Stimulated activated CD4-positive, alpha-beta T cell treated with anti-CD3 and anti-CD28 coated beads, Interleukin-2, amount 100 ng/mL, for 24 hours (primary cell): ENCODE results near the gene WHRN.

Experiments used
- DNase-seq, 2 donors: peaks; one replicate each; pipeline ENCODE4 v3.0.0-alpha.2; 2020

WHRN gene

DNA sequence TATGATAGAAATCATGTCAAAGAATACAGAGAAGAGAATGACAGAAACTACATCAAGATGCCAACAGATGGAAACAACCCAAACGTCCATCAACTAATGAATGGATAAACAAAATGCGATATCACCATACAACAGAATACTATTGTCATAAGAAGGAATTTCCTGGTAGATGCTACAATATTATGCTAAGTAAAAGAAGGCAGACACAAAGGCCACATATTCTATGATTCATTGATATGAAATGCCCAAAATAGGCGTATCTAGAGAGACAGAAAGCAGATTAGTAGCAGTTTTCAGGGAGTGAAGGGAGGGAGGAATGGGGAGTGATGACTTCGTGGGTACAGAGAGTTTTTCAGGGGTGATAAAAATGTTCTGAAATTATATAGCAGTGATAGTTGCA is 59.2 kb downstream of the WHRN start:
- no peak for DNase-seq

DNA sequence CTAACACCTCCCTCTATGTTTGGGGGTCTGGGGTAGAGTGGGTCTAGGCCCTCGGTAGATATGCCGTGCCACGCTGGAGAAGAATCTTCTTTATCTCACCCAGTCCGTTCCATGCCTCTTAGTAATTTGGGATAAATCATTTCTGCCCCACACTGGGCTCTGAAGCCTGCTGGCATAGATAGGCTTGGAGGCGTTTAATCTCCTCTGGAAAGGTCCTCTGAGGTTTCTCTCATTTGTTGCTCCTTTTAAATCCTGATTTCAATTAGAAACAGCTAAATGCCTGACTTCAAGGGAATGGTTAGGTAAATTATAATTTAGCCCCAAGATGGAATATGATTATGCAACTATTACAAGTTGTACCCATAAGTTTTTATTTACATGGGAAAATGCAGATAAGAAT is 59.7 kb downstream of the WHRN start:
- DNase-seq = no peak

DNA sequence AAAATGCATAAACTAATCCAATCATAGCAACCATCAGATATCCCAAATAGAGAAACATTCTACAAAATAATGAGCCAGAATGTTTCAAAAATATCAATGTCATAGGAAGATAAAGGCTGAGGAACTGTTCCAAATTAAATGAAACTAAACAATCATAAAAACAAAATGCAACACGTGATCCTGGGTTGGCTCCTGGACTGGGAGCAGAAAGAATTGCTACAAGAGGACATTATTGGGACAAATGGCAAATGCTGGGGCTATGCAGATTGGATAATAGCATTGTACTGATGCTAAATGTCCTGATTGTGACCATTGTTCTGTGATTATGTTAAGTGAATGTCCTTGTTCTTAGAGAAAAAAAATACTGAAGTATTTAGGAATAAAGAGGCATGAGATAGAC is 63.3 kb downstream of the WHRN start:
- DNase-seq = no peak

DNA sequence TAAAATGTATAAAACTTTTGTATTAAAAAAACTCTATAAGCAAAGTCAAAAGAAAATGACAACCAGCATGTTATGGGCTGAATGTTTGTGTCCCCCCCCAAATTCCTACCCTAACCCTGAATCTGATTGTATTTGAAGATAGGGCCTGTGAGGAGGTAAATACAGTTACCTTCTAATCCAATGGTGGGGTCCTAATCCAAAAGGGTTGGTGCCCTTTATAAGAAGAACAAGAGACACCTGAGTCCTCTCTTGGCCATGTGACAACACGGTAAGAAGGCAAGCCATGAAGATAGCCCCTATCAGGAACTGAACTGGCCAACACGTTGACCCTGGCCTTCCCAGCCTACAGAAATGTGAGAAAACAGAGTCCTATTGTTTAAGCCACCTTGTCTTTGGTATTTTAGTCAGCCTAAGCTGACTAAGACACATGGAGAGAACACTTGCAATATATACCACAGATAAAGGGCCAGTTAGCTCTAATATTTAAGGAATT is 67.8 kb downstream of the WHRN start:
- DNase-seq = no peak

DNA sequence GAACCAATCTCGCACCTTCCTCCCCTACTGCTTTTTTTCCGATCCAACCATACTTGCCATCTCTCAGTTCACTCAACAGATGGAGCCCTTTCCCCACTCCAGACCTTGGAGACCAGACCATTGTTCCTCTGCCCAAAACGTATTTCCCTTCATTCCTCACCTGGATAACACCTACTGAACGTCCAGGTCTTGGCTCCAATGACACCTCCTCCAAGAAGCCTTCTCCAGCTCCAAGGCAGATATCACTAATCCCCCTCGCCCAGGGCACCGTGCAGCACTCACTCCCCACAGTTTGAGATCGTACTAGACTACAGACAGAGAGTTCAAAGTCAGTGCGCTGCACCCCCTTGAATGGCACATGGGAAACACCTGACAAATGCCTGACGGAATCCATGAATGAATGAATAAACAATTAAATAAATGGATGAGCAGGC is 70.4 kb downstream of the WHRN start:
- no peak for DNase-seq

DNA sequence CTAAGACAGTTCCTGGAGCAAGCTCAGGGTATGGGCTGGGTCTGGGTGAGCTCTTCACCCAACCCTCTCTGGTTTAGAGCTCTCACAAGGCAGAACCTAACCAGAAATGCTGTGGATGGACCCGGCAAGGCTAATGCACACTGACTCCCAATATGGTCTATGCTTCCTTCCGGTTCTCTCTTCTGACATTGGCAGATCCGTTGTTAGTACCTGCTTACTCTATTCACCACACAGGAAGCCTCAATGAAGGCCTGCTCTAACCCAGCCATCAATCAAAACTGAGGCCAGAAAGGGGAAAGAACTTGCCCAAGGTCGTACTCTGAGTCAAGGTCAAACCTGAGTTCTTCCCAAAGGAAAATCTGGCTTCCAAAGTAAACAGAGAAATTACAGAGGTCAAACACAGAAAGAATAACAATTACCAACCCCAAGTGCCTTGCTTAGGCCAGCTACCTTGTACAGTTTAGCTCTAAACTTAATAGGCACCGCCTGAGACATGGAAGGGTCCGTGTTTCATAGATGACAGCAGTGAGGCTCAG is 71.5 kb downstream of the WHRN start:
- no peak for DNase-seq

DNA sequence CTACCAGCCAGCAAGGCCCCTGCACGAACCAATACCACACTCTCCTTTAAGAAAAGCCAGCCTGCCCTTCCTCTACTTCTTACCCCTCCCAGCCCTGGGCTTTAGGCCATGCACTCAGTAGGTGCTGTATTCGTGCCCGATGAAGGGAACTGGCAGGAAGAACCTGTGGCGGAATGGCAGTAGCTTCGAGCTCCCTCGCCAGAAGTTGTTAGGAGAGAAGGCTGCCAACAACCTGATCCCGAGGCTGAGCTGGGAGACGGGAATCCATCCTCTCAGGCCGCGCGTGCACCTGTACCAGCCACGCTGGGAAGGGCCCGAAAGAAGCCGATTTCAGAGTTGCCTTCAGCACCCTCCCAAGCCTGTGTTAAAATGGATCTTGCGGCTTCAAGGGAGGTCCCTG is 72.2 kb downstream of the WHRN start:
- no peak for DNase-seq

DNA sequence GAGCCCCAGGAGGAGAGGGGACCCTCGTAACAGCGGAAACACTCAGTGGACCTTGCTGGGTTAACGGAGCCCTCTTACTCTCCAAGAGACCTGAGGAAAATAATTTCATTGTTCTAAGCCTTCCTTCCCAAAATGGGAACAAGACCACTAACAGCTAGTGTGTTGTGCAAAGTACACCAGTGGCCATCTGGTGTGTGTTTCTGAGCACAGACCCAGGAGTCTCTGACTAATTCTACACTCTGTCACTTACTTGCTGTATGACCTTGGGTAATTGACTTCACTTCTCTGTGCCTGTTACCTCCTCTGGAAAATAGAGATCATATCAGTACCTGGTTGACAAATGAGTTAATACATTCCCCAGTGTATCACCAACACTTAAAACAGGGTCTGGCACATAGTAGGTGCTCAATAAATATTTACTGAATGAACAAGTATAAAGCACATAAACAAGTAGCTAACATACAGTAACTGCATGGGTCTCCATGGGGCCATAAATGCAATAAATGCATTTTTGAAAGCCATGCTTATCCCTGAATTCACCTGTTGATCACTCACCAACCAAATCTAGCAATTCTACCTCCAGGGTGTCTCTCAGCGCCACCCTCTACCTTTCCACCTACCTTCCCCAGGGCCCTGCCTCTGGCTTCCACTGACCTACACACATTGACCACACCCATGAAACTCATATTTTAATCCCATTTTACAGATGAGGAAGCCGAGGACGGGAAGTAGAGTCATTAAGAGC is 72.8 kb downstream of the WHRN start:
- DNase-seq = no peak

DNA sequence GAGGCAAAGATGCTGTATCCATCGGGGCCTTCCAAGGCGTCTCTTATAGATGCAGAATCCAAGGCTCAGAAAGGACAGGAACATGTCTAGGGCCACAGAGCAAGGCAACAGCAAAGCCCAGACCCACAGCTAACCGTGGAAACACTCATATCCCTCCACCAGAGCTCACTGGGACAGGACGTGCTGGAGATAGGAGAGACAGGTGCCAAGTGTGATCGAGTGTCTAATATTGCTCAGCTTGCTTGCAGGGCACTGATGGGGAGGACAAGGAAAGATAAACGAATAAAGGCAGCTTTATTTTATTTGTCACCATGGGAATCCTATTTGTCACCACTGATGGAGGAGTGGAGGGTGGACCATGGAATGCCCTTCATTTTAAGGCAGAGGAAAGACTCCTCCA is 73.5 kb downstream of the WHRN start:
- no peak for DNase-seq

DNA sequence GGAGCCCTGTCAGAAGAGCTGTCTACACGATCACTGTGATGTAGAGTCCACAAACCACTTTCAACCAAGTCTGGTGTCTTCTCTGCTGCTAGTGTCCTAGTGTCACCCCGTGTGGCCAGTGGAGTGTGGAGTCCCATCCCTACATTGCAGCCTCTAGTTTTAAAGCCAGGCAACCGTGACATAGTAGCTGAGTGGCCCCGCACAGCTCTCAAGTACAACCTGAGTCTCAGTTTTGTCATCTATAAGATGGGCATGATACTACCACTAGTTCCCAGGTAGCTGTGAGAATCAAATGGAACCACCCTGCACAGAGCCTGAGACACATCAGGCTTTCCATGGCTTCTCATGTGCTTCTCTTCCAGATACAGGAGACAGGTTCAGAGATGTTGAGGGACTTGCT is 74.3 kb downstream of the WHRN start:
- DNase-seq = no peak

DNA sequence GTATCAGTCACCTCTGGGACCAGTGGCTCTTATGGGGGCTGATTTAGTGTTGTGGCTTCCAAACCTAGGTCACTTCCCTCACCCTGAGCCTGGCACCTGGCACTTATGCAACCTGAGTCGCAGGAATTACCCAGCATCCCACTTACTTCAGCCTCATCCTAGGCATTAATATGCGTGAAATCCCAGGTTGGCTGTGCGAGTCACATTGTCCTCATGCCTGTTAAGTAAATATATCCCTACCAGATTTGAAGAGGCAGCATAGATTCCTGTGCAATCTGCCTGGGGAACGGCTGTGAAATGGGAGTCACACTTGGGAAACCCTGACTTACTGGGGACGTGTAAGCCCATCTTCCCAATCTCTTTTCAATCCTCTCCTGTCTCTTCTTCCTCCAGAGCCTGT is 74.8 kb downstream of the WHRN start:
- DNase-seq = no peak

DNA sequence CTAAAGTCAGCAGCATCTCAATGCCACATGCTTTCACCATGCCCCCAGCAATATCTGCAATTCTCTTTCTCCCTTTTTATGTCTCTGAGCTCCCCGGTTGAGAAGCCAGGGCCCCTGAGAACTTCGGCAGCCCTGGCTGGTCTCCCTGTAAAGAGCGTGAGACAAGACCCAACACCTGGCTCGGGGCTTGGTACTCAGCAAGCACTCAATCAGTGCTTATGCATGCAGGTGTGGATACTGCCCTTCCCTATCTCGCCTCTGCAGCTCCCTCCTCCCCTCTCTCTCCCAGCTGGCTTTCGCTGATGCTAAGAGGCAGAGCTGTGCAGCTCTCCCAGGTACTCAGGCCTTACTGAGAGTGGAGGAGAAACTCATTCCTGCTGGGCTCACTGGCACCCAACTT is 75.8 kb downstream of the WHRN start:
- no peak for DNase-seq

DNA sequence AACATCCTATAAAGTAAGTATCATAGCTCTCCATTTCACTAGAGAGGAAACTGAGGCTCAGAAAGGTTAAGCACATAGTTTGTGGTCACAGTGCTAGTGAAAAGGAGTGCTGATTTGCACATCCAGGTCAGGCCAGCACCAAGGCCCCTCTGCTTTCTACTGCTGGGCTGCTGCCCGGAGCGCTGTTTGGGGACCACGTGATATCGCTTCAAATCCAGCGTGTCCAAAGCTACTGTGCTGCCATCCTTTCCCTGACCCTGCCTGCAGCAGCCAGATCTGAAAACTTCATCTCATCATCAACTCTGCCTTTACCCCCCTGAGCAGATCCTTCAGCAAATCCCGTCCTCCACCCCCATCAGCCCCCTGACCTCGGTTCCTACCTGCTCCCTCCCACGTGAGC is 76.8 kb downstream of the WHRN start:
- DNase-seq = no peak

DNA sequence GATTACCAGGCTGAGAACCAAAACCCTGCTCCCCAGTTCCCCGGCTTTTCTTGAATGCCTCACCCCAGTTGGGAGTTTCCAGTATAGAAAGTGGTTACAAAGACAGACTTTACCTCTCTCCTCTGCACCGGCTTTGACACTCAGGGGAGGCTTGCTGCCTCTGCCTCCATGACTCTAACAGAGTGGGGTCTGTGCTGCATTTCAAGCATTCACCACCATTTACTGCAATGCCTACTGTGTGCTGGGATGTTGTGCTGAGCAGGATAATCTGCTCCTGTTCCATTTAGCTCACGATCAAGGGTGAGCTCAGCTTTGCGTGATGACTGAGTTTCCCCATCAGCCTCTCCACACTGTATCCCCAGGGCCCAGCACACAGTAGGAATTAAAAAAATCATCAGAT is 77.6 kb downstream of the WHRN start:
- DNase-seq = no peak

DNA sequence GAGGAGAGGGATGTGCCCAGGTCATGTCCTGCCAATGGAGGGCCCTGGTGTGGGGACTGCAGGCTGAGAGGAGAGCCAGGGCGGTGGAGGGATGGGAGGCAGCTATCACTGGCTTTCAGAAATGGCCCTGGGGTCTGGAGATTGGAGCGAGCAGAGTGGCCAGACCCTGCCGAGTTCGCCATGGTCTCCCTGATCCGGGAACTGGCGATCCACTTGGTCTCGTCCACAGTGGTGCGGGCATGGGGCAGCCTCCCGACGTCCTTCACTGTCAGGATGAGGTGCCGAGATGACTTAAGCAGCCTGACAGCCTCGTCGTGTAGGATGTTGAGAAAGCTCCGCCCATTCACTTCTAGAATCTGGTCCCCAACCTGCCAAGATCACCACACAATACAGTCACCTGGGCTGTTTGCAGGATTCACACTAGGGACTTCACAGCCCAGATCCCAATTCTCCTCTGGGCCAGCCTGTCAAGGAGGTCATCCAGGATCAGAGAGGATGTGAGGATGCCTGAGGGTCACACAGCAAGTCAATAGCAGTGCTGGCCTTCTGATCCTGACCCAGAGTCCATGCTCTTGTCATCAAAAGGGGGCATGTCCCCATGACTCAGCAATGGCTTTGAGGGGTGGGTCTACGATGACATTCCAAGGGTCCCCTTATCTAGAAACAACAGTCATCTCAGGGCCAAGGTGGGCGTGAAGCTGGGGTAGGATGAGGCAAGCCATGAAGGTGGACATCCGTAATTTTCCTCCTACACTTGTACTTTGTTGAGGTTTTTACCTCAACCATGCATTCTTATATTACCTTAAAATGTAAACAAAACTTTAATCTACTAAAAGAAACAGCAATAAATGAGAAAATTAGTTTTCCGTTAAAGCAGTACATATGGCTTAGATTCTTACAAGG is 79.0 kb downstream of the WHRN start:
- DNase-seq = no peak

DNA sequence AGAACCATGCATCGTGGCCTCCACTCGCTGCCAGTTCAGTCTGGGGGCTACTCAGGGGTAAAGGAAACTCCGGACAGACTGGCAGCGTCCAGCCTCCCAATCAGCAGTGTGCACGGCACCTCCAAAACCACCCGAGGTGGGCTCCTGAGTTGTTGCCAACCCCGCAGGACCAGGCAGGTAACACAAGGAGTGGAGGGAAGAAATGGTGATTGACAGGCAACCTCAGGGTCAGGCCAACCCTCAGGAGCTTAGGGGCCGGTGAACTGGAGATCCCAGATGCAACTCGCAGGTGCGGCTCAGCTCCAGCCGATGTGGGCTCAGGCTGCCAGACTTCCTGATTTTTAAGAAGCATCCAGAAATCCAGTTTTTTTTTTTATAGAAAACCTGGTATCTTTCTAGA is 80.1 kb downstream of the WHRN start:
- no peak for DNase-seq

DNA sequence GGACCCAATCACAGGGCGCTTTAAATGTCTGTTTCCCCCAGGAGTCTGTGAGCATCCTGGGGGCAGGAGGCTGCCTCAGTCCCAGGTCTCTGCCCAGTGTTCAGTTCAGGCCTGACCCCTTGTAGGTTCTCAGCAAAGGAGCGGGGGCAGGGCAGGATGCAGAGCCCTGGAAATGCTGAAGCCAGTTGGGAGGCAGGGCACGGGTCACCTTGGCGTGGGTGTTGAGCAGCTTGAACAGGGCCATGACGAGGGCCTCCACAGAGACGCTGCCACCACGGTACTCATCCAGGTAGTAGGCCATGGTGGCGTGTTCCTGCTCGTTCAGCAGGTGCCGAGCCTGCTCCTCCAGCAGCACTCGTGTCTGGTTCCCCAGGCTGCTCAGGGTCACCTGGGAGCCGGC is 81.1 kb downstream of the WHRN start:
- no peak for DNase-seq

DNA sequence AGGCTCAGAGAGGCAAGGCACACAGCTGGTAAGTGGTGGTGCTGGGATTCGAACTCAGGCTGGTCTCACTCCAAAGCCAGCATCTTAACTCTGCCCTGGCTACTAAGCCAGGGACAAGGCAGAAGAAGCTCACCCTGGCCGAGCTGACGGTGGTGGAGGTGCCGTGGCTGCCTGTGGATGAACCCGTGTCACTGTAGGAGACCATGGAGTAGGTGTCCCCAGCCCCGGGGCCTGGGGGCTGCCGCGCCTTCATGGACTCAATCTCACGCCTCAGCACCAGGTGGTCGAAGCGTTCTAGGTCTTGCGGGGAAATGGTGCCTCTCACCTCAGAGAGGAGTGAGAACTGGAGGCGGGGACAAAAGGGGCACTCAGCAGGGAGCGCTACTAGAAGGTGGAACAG is 82.1 kb downstream of the WHRN start:
- no peak for DNase-seq

DNA sequence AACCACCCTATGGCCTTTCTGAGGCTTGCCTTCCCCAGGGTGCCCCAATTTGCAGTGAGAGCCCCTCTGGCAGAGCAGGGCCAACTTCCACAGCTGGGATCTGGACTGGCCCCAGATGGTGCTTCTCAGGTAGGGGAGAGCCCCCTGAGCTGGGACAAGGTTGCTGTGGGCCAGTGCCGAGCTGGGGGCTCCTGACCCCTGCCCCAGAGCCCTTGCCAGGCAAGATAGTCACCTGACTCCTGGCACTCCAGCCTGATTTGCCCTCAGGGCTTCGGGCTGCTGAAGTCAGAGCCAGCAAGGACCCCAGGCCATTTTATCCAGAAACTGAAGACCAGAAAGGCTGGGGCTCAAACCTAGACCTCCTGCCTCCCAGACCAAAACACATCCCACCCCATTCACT is 84.1 kb downstream of the WHRN start:
- DNase-seq = no peak

DNA sequence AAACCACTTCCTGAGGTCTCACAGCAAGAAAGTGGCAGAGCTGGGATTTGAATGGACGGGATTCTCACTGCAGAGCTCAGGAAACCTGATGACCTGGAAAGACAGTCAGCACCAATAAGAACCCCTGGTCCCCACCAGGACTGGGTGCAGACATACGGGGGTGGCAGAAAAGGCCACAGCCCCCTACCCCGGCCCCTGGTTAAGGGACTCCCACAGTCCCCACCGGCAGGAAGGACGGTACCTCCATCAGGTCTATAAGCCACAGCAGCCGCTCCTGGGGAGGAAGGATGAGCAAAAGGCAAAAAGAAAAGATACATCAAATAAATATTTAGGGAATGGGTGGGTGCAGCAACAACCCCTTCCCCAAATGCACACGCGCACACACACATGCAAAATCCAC is 85.5 kb downstream of the WHRN start:
- DNase-seq = no peak

DNA sequence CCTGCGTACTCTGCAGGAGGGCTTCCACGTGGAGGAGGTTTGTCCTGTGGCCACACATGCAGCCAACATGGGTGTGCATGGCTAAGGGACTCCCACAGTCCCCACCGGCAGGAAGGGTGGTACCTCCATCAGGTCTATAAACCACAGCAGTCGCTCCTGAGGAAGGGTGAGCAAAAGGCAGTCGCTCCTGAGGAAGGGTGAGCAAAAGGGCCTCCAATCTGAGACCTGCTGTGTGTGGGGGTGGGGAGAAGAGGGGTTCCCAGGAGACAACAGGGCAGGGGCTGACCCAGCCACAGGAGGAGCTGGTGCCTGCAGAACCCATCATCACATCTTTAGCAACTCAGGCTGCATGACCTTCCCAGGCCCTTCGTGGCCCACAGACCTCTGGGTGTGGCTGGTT is 87.2 kb downstream of the WHRN start:
- no peak for DNase-seq

DNA sequence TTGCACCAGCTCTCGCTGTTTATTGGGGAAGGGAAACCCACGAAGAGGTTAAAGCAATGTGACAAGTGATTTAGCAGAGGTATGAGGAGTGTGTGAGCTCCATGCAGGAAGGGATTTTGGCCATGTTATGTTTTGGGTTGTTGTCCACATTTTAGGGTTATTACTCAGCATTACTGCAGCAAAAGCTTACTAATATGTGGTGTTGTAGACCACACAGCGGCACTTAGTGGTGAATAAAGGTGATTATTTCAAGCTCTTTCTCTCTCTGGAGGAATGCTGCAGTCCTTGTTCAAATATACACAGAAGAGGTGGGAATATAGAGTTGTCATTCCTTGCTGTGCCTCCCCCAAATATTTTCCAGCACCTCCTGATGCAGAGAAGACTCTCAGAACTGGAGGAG is 87.8 kb downstream of the WHRN start:
- no peak for DNase-seq

DNA sequence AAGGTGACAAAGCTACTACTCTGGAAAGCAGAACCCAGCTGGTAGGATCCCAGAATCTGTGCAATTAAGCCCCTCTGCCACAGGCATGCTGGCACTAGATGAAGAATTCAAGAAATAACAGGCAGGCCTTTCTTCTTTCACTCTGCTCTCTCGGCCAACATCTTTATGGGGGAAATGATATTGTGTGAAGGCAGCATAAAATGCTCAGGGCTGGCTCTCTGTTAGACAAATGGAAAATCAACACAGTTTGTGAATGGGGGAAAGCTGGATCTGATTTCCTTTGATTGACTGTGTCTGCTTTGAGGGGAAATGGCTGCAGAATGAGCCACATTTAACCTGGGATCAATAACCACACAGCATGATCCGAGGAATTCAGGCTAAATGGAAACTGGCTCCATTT is 88.4 kb downstream of the WHRN start:
- no peak for DNase-seq

DNA sequence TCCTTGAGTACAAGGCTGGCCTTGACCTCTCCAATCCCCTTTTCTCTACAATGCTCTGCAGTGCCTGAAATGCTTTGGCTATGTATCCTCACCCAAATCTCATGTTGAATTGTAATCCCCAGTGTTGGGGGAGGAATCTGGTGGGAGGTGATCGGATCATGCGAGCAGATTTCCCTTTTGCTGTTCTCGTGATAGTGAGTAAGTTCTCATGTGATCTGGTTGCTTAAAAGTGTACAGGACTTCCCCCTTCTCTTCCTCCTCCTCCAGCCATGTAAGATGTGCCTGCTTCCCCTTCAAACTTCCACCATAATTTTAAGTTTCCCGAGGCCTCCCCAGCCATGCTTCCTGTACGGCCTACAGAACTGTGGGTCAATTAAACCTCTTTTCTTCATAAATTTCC is 89.0 kb downstream of the WHRN start:
- no peak for DNase-seq
